Mesenchymal stem cell (in vitro differentiated cells and primary cell): ENCODE data around the gene MFAP1.
"Not testable (repeated sequence)": the region's sequence is repeated elsewhere in the genome, so short reads cannot be mapped to it uniquely, and the experiment has no call there.

Source experiments
- DNase-seq: peaks from one replicate; pipeline ENCODE4 v3.0.0-alpha.2; 2013
- H2AFZ ChIP-seq: one replicate; pipeline ENCODE4 v1.6.1; 2013; ENCODE audit warnings: low read depth, mild to moderate bottlenecking, control low read depth, inconsistent platforms, low read length, moderate library complexity
- H2AK5ac ChIP-seq: 2 replicates; pipeline ENCODE4 v1.6.1; 2013; ENCODE audit warnings: low read length, moderate library complexity, mild to moderate bottlenecking, inconsistent platforms; ENCODE audit not compliant: severe bottlenecking
- H2BK120ac ChIP-seq: one replicate; pipeline ENCODE4 v1.6.1; 2013; ENCODE audit warnings: low read depth, mild to moderate bottlenecking, inconsistent platforms, low read length, moderate library complexity
- H2BK12ac ChIP-seq, 2 experiments: one replicate each; pipeline ENCODE4 v1.6.1; 2013; ENCODE audit warnings: inconsistent platforms in 2 of 2, low read length in 2 of 2, mild to moderate bottlenecking in 2 of 2, moderate library complexity in 2 of 2, control low read depth in 1 of 2
- H2BK15ac ChIP-seq: one replicate; pipeline ENCODE4 v1.6.1; 2013; ENCODE audit warnings: mild to moderate bottlenecking, low read depth, inconsistent platforms; ENCODE audit not compliant: poor library complexity, severe bottlenecking
- H2BK5ac ChIP-seq: 2 replicates; pipeline ENCODE4 v1.6.1; 2013; ENCODE audit warnings: low read depth, mild to moderate bottlenecking, low read length, control low read depth, inconsistent platforms; ENCODE audit not compliant: poor library complexity, severe bottlenecking
- H3K14ac ChIP-seq, 2 experiments: one replicate each; pipeline ENCODE4 v1.6.1; 2013; ENCODE audit warnings: inconsistent platforms in 2 of 2, low read length in 2 of 2, control low read depth in 1 of 2, mild to moderate bottlenecking in 1 of 2, moderate library complexity in 1 of 2
- H3K18ac ChIP-seq, 2 experiments: one replicate each; pipeline ENCODE4 v1.6.1; 2013; ENCODE audit warnings: inconsistent platforms in 2 of 2, low read length in 2 of 2, control low read depth in 1 of 2, low read depth in 1 of 2, mild to moderate bottlenecking in 1 of 2
- H3K23ac ChIP-seq, 2 experiments: one replicate each; pipeline ENCODE4 v1.6.1; 2013; ENCODE audit warnings: inconsistent platforms in 2 of 2, low read length in 2 of 2, mild to moderate bottlenecking in 2 of 2, moderate library complexity in 2 of 2, control low read depth in 1 of 2
- H3K27ac ChIP-seq: 2 replicates; pipeline ENCODE4 v1.5.1; 2013; ENCODE audit warnings: mild to moderate bottlenecking, moderate library complexity, low read length, control low read depth, inconsistent platforms; ENCODE audit not compliant: poor library complexity, severe bottlenecking
- H3K27me3 ChIP-seq, 2 experiments: 2 replicates each; pipeline versions ENCODE4 v1.6.1 to v1.7.0; 2013; ENCODE audit warnings: low read length in 2 of 2, mild to moderate bottlenecking in 2 of 2, moderate library complexity in 2 of 2, control low read depth in 1 of 2, inconsistent platforms in 1 of 2; ENCODE audit not compliant: control insufficient read depth in 1 of 2, insufficient read depth in 1 of 2
- H3K36me3 ChIP-seq, 2 experiments: 2 replicates each; pipeline versions ENCODE4 v1.6.1 to v1.7.0; 2013; ENCODE audit warnings: low read length in 2 of 2, control low read depth in 1 of 2, inconsistent platforms in 1 of 2, low read depth in 1 of 2, mild to moderate bottlenecking in 1 of 2; ENCODE audit not compliant: insufficient read depth in 2 of 2, control insufficient read depth in 1 of 2
- H3K4ac ChIP-seq, 2 experiments: one replicate each; pipeline ENCODE4 v1.6.1; 2013; ENCODE audit warnings: inconsistent platforms in 2 of 2, low read length in 2 of 2, mild to moderate bottlenecking in 2 of 2, moderate library complexity in 2 of 2, control low read depth in 1 of 2, low read depth in 1 of 2
- H3K4me1 ChIP-seq: 2 replicates; pipeline ENCODE4 v1.6.1; 2013; ENCODE audit warnings: low read depth, low read length, control low read depth; ENCODE audit not compliant: control insufficient read depth, insufficient read depth
- H3K4me2 ChIP-seq: 2 replicates; pipeline ENCODE4 v1.6.1; 2013; ENCODE audit warnings: low read length, mild to moderate bottlenecking, inconsistent platforms; ENCODE audit not compliant: poor library complexity, severe bottlenecking
- H3K4me3 ChIP-seq, 2 experiments: 2 replicates each; pipeline versions ENCODE4 v1.5.1 to v1.7.0; 2013; ENCODE audit warnings: low read length in 2 of 2, mild to moderate bottlenecking in 2 of 2, control low read depth in 1 of 2, low read depth in 1 of 2; ENCODE audit not compliant: insufficient read depth in 1 of 2
- H3K79me1 ChIP-seq: replicated peaks from 2 replicates; pipeline ENCODE4 v1.6.1; 2013; ENCODE audit warnings: mild to moderate bottlenecking, control low read depth, low read length, inconsistent platforms; ENCODE audit not compliant: poor library complexity, severe bottlenecking
- H3K9ac ChIP-seq: 2 replicates; pipeline ENCODE4 v1.7.0; 2013; ENCODE audit warnings: mild to moderate bottlenecking, low read length, moderate library complexity
- H3K9me3 ChIP-seq: 2 replicates; pipeline ENCODE4 v1.7.0; 2013; ENCODE audit warnings: mild to moderate bottlenecking, low read length; ENCODE audit not compliant: control insufficient read depth
- H4K8ac ChIP-seq: one replicate; pipeline ENCODE4 v1.6.1; 2013; ENCODE audit warnings: inconsistent platforms, mild to moderate bottlenecking, low read length, moderate library complexity
- H4K91ac ChIP-seq: one replicate; pipeline ENCODE4 v1.6.1; 2013; ENCODE audit warnings: mild to moderate bottlenecking, low read length, inconsistent platforms
- WGBS: methylation state at CpG from one replicate; pipeline ENCODE4 v1.1.7; 2013; ENCODE audit warnings: mixed read lengths; 5-methylcytosine and 5-hydroxymethylcytosine counted together

The MFAP1 gene

GRCh38 chr15:43868406-43868805 is 43.9 kb upstream of the MFAP1 start:
- Histone ChIP-seq H2BK5ac (no peak overlapping the region), H3K14ac (no peak overlapping the region), H3K27ac (no peak overlapping the region), H3K9ac (no peak overlapping the region), H2BK15ac (no peak overlapping the region), H3K23ac (no peak overlapping the region), H4K8ac (no peak overlapping the region), H2AFZ (no peak overlapping the region), H3K4me1 (no peaks in the 10 kb centered on the region), H2BK12ac (no peak overlapping the region), H2AK5ac (no peak overlapping the region), H3K18ac (no peak overlapping the region), H3K79me1 (peaks cover 5% of the 10 kb centered on the region), H4K91ac (no peak overlapping the region), H3K4ac (no peak overlapping the region), H3K4me3 (no peak overlapping the region), H3K4me2 (no peak overlapping the region), H3K9me3 (no peaks in the 10 kb centered on the region), H3K27me3 (no peaks in the 10 kb centered on the region), H2BK120ac (no peak overlapping the region), H3K36me3 (peaks cover 3 to 24% of the 10 kb centered on the region in 2 experiments)
- WGBS = 96% methylated on average over 2 of the region's 2 CpGs
- DNase-seq = no peak

GRCh38 chr15:43867096-43867495 is 42.6 kb upstream of the MFAP1 start:
- no peak for DNase-seq
- Histone ChIP-seq H2AK5ac (no peak overlapping the region), H3K4me1 (no peaks in the 10 kb centered on the region), H2AFZ (no peak overlapping the region), H3K9me3 (no peaks in the 10 kb centered on the region), H2BK120ac (no peak overlapping the region), H3K14ac (no peak overlapping the region), H3K18ac (no peak overlapping the region), H4K91ac (no peak overlapping the region), H2BK5ac (no peak overlapping the region), H3K79me1 (peaks cover 5% of the 10 kb centered on the region), H3K4ac (no peak overlapping the region), H2BK12ac (no peak overlapping the region), H3K4me2 (no peak overlapping the region), H3K36me3 (peaks cover 6 to 24% of the 10 kb centered on the region in 2 experiments), H3K27me3 (no peaks in the 10 kb centered on the region), H4K8ac (no peak overlapping the region), H3K9ac (no peak overlapping the region), H2BK15ac (no peak overlapping the region), H3K27ac (no peak overlapping the region), H3K4me3 (no peak overlapping the region), H3K23ac (no peak overlapping the region)
- 98% methylated on average over 5 of the region's 5 CpGs for WGBS

GRCh38 chr15:43866636-43867035 is 42.1 kb upstream of the MFAP1 start:
- WGBS = 98% methylated on average over 6 of the region's 10 CpGs
- H2AK5ac ChIP-seq = not testable (repeated sequence)
- H3K36me3 ChIP-seq = peaks cover 6 to 19% of the 10 kb centered on the region in 2 experiments

GRCh38 chr15:43859546-43859945 is 35.1 kb upstream of the MFAP1 start:
- H2BK15ac ChIP-seq = no peak overlapping the region
- 94% methylated on average over 3 of the region's 4 CpGs for WGBS
- H3K4me2 ChIP-seq = no peak overlapping the region
- no peak overlapping the region for H3K14ac ChIP-seq
- peaks cover 3 to 18% of the 10 kb centered on the region in 2 experiments for H3K36me3 ChIP-seq
- H2BK5ac ChIP-seq = no peak overlapping the region
- no peak overlapping the region for H3K4me3 ChIP-seq
- H4K91ac ChIP-seq = no peak overlapping the region
- no peaks in the 10 kb centered on the region for H3K4me1 ChIP-seq
- no peak overlapping the region for H3K23ac ChIP-seq
- no peaks in the 10 kb centered on the region for H3K27me3 ChIP-seq
- no peak overlapping the region for H3K27ac ChIP-seq
- no peak for DNase-seq
- no peak overlapping the region for H2BK120ac ChIP-seq
- H2BK12ac ChIP-seq = no peak overlapping the region
- H3K9ac ChIP-seq = no peak overlapping the region
- no peak overlapping the region for H4K8ac ChIP-seq
- H2AFZ ChIP-seq = no peak overlapping the region
- no peak overlapping the region for H3K18ac ChIP-seq
- no peak overlapping the region for H3K4ac ChIP-seq
- no peaks in the 10 kb centered on the region for H3K79me1 ChIP-seq
- no peaks in the 10 kb centered on the region for H3K9me3 ChIP-seq
- no peak overlapping the region for H2AK5ac ChIP-seq

More at GRCh38 chr15:43866636-43867035, 42.1 kb upstream of the MFAP1 start:
- H3K27me3 ChIP-seq, H3K4me3 ChIP-seq, H3K27ac ChIP-seq, H4K91ac ChIP-seq, H3K9me3 ChIP-seq, DNase-seq, H3K4me2 ChIP-seq, H2BK5ac ChIP-seq, H2BK12ac ChIP-seq, H4K8ac ChIP-seq, H3K4ac ChIP-seq, H3K23ac ChIP-seq, H3K4me1 ChIP-seq, H3K18ac ChIP-seq, H3K14ac ChIP-seq, H2AFZ ChIP-seq, H3K9ac ChIP-seq, H2BK120ac ChIP-seq, H3K79me1 ChIP-seq, H2BK15ac ChIP-seq: not testable (repeated sequence)
